Skin epidermis (tissue), 12 donors: ENCODE data around the gene COPS3.
"Not testable (repeated sequence)": the region's sequence is repeated elsewhere in the genome, so short reads cannot be mapped to it uniquely, and the experiment has no call there.

Experiments
- H3K27ac ChIP-seq, 21 experiments: fragments of 200-600 bp; sonication (generic) in 11 of 21; one replicate each; pipeline ENCODE4 v1.5.0; 2020; ENCODE audit warnings: mild to moderate bottlenecking in 3 of 21, inconsistent platforms in 2 of 21, moderate library complexity in 2 of 21
- H3K4me3 ChIP-seq, 7 experiments: fragments of 200-600 bp; sonication (generic) in 2 of 7; one replicate each; pipeline ENCODE4 v1.5.0; 2020; ENCODE audit warnings: inconsistent platforms in 2 of 7, mild to moderate bottlenecking in 2 of 7, moderate library complexity in 1 of 7

The COPS3 gene

GRCh38 chr17:17303847-17304490, 22.9 kb upstream of the COPS3 start:
- H3K27ac ChIP-seq, result peak overlapping the region in 15 of 21 experiments; percentile 9 to 76 (median 43)

GRCh38 chr17:17303010-17303846, 22.2 kb upstream of the COPS3 start, which contains the start of gene NT5M:
TSS of gene NT5M (plus strand) at chr17:17303373. CDS start at chr17:17303551, 178 bp downstream.
- Histone ChIP-seq H3K4me3 (peak within 1 kb of the TSS; percentile 36 to 57 (median 47)), H3K27ac (peak within 1 kb of the TSS in 19 of 21 experiments; percentile 20 to 76 (median 43))

More at GRCh38 chr17:17303847-17304490, 22.9 kb upstream of the COPS3 start:
- peak overlapping the region; percentile 36 to 57 (median 47) for H3K4me3 ChIP-seq

- H3K4me3 ChIP-seq, H3K27ac ChIP-seq: not testable (repeated sequence)
Measured at GRCh38 chr17:17301659-17302058, 20.6 kb upstream of the COPS3 start.

GRCh38 chr17:17300624-17301568, 19.9 kb upstream of the COPS3 start:
- Histone ChIP-seq H3K4me3 (peak overlapping the region in 5 of 7 experiments; percentile 15 to 34 (median 23)), H3K27ac (peak overlapping the region in 2 of 21 experiments; percentile 10 to 44)

- Histone ChIP-seq H3K27ac (no peak overlapping the region), H3K4me3 (no peak overlapping the region)
Measured at GRCh38 chr17:17298108-17298507, 17.1 kb upstream of the COPS3 start.

GRCh38 chr17:17297217-17297616, 16.2 kb upstream of the COPS3 start:
- Histone ChIP-seq H3K27ac (peak overlapping the region in 3 of 21 experiments; percentile 1 to 48 (median 22)), H3K4me3 (no peak overlapping the region)

- Histone ChIP-seq H3K4me3 (no peak overlapping the region), H3K27ac (no peak overlapping the region)
Measured at GRCh38 chr17:17295141-17295540, 14.1 kb upstream of the COPS3 start.

- Histone ChIP-seq H3K27ac (no peak overlapping the region), H3K4me3 (no peak overlapping the region)
Measured at GRCh38 chr17:17289701-17290100, 8.7 kb upstream of the COPS3 start.

- no peak overlapping the region for H3K27ac ChIP-seq
- no peak overlapping the region for H3K4me3 ChIP-seq
Measured at GRCh38 chr17:17289086-17289485, 8.0 kb upstream of the COPS3 start.

GRCh38 chr17:17285951-17286350, 4.9 kb upstream of the COPS3 start:
- Histone ChIP-seq H3K27ac (no peak overlapping the region), H3K4me3 (no peak overlapping the region)

- H3K4me3 ChIP-seq, result peak overlapping the region in 1 of 7 experiments; percentile 95
- peak overlapping the region in 1 of 21 experiments; percentile 100 for H3K27ac ChIP-seq
Measured at GRCh38 chr17:17279316-17279715, 1.7 kb downstream of the COPS3 start.

GRCh38 chr17:17277431-17277830, 3.6 kb downstream of the COPS3 start:
- H3K4me3 ChIP-seq, result not testable (repeated sequence)

GRCh38 chr17:17275971-17276370, 5.1 kb downstream of the COPS3 start:
- no peak overlapping the region for H3K4me3 ChIP-seq
- H3K27ac ChIP-seq, result no peak overlapping the region

More at GRCh38 chr17:17277431-17277830, 3.6 kb downstream of the COPS3 start:
- not testable (repeated sequence) for H3K27ac ChIP-seq

GRCh38 chr17:17269926-17270773, 10.9 kb downstream of the COPS3 start:
- Histone ChIP-seq H3K27ac (no peak overlapping the region), H3K4me3 (no peak overlapping the region)

- no peak overlapping the region for H3K4me3 ChIP-seq
- H3K27ac ChIP-seq, result no peak overlapping the region
Measured at GRCh38 chr17:17264430-17264829, 16.6 kb downstream of the COPS3 start.

- Histone ChIP-seq H3K4me3 (no peak overlapping the region), H3K27ac (no peak overlapping the region)
Measured at GRCh38 chr17:17258998-17259397, 22.0 kb downstream of the COPS3 start.

- Histone ChIP-seq H3K27ac (no peak overlapping the region), H3K4me3 (no peak overlapping the region)
Measured at GRCh38 chr17:17258011-17258410, 23.0 kb downstream of the COPS3 start.

- H3K27ac ChIP-seq, result no peak overlapping the region
Measured at GRCh38 chr17:17256316-17256715, 24.7 kb downstream of the COPS3 start.

GRCh38 chr17:17255689-17256088, 25.4 kb downstream of the COPS3 start:
- not testable (repeated sequence) for H3K27ac ChIP-seq, H3K4me3 ChIP-seq

More at GRCh38 chr17:17256316-17256715, 24.7 kb downstream of the COPS3 start:
- no peak overlapping the region for H3K4me3 ChIP-seq
